Fibroblast of gingiva (primary cell): Measurements from ENCODE around the gene ERH.
A peak's percentile ranks its signal among the peaks of the same experiment; 100 is the strongest.
"Not testable (repeated sequence)": the region's sequence is repeated elsewhere in the genome, so short reads cannot be mapped to it uniquely, and the experiment has no call there.

ENCODE experiments used
- DNase-seq: peaks from one replicate; pipeline ENCODE4 v3.0.0-alpha.2; 2011; ENCODE audit warnings: low read depth

The ERH gene

DNA sequence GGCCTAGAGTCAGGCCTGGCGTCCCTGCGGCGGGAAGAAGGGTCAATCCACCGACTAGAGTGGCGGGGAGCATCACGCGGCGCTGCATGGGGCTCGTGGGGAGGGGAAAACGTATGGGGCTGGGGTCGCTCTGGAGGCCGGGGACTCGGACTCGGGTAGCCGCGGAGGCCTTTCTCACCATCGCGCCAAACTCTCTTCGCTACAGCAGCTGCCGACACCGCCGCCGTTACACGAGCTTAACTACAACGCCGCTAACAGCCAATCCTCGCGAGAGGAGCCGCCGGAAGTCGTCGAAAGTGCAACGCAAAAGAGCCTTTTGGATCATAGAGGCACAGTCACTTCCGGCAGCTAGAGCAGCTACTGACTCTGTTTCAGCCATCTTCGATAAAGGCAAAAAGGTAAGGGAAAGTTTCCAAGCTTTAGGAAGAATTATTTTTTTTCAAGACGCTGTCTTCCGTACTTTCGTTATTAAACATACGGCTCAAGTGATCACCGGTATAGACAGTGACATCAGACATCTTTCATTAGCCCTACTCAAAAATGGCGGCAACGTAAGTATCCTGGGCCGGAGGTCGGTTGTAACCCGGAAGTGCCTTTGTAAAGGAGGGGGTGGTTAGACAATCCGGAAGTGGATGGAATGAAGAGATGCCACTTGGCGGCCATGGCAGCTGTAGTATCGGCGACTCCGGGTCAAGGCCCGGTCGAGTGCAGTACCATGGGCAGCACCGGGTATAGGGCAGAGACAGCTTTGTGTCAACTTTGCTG, at the start of gene ERH, which contains the start of gene SLC39A9:
Gene ERH (minus strand): TSS at position 247 of the 765 bp plus-strand sequence. CDS start 66 bp downstream, at position 181.
Gene SLC39A9 (plus strand): TSS at position 640 of the 765 bp plus-strand sequence. CDS start 678 bp downstream, outside the sequence.
- peak; percentile 97 for DNase-seq

DNA sequence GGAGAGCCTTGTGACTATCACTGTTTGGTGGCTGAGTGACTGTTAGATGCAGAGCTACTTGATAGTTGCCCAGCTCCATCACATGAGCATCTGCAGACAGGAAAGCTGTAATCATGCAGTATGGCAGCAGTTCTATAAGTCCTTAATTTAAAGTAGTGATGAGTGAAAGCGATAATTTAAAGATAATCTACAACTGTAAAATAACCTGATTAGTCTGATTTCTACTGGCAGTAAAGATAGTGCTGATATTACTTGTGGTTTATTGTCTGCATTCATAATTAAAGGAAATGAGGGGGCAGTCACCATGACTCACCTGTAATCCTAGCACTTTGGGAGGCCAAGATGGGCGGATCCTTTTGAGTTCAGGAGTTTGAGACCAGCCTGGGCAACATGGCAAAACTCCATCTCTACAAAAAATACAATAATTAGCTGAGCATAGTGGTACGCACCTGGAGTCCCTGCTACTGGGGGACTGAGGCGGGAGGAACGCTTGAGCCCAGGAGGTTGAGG, 45.3 kb upstream of the ERH start:
- DNase-seq, result no peak

DNA sequence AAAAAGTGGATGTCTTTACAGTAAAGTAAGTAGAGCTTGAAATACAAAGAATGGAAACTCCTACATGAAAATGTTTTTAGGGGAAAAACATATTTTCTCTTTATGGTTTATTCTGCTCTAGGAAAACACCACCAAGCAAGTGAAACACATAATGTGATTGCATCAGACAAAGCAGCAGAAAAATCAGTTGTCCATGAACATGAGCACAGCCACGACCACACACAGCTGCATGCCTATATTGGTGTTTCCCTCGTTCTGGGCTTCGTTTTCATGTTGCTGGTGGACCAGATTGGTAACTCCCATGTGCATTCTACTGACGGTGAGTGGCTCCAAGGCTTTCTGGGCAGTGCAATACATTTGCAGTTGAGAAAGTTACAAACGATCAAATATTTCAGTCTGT, 43.8 kb upstream of the ERH start:
- DNase-seq, result no peak

DNA sequence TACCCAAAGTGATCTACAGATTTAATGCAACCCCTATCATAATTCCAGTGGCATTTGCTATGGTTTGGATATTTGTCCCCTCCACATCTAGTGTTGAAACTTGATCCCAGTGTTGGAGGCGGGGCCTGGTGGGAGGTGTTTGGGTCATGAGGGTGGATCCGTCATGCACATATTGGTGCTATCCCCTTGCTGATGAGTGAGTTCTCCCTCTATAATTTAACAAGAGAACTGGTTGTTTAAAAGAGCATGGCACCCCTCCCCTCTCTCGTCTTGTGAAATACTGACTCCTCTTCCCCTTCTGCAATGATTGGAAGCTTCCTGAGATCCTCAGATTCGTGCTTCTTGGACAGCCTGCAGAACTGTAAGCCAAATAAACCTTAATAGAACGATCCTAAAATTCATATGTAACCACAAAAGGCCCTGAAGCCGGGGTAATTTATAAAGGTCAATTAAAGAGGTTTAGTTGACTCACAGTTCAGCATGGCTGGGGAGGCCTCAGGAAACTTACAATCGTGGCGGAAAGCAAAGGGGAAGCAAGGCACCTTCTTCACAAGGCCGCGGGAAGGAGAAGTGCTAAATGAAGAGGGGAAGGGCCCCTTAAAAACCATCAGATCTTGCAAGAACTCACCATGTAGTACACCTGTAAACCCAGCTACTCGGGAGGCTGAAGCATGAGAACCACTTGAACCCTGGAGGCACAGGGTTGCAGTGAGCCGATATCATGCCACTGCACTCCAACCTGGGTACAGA, 41.6 kb upstream of the ERH start:
- no peak for DNase-seq

DNA sequence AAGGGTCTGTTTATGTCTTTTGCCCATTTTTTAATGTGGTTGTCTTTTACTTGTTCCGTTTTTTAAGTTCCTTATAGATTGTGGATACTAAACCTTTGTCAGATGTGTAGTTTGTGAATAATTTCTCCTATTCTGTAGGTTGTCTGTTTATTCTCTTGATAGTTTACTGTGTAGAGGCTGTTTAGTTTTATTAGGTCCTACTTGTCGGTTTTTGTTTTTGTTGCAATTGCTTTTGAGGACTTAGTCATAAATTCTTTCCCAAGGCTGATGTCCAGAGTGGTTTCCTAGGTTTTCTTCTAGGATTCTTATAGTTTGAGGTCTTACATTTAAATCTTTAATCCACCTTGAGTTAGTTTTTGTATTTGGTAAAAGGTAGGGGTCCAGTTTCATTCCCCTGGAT, 34.3 kb upstream of the ERH start:
- DNase-seq, result no peak

DNA sequence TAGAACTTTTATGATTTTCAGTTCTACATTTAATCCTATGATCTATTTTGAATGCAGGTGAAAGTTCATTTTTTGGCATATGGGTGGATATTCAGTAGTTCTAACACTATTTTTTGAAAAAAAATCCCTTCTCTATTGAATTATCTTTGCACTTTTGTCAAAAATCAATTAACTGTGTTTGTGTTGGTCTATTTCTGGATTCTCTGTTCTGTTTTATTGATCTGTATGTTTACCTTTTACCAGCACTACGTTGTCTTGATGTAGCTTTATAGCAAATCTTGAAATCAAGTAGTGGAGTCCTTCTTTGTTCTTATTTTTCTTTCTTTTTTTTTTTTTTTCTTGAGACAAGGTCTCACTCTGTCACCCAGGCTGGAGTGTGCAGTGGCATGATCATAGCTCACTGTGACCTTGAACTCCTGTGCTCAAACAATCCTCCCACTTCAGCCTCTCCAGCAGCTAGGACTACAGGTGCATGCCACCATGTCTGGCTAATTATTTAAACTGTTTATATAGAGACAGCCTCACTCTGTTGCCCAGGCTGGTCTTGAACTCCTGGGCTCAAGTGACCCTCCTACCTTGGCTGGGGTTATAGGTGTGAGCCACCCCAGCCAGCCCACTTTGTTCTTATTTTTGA, 32.3 kb upstream of the ERH start:
- no peak for DNase-seq

DNA sequence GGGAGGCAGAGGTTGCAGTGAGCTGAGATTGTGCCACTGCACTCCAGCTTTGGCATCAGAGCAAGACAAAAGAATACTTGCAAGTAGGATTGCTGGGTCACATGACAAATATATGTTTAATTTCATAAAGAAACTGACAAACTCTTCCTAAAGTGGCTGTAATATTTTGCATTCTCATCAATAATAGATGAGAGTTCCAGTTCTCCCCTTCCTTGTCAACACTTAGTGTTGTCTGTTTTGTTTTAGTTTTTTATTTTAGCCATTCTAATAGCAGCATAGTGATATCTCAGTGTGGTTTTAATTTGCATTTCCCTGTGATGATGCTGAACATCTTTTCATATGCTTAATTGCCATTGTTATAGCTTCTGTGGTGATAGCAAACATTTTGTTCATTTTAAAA, 31.5 kb upstream of the ERH start:
- no peak for DNase-seq

DNA sequence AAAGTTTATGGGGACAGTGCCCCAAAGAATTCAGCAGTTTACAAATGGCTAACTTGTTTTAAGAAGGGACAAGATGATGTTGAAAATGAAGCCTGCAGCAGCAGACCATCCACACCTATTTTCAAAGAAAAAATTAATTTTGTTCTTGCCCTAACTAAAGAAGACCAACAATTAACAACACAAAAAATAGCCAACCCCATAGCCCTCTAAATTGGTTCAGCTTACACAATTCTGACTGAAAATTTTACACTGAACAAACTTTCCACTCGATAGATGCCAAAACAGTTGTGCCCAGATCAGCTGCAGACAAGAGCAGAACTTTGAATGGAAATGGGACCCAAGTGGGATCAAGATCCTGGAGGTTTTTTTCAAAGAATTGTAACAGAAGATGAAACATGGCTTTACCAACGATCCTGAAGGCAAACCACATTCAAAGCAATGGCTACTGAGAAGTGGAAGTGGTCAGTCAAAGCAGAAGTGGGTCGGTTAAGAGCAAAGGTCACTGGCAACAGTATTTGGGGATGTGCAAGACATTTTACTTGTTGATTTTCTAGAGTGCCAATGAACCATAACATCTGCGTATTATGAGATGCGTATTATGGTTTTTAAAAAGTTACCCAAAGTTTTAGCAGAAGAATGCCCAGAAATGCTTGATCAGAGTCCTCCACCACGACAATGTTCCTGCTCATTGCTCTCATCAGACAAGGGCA, 30.3 kb upstream of the ERH start:
- DNase-seq, result no peak

DNA sequence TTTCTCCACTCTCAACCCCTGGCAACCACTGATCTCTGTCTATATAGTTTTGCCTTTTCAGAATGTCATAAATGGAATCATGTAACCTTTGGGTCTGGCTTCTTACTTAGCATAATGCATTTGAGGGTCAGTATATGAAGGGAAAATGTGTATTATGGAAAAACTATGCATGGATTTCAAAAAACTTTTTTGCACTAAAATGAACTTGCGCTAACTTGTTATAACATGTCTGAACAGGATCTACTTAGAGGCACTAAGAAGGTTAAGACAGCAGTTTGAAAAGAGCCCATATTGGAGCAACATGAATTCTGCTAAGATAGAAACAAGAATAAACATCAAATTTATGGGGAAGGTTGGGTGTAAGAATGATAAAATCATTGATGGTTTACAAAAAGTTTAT, 29.5 kb upstream of the ERH start:
- no peak for DNase-seq

DNA sequence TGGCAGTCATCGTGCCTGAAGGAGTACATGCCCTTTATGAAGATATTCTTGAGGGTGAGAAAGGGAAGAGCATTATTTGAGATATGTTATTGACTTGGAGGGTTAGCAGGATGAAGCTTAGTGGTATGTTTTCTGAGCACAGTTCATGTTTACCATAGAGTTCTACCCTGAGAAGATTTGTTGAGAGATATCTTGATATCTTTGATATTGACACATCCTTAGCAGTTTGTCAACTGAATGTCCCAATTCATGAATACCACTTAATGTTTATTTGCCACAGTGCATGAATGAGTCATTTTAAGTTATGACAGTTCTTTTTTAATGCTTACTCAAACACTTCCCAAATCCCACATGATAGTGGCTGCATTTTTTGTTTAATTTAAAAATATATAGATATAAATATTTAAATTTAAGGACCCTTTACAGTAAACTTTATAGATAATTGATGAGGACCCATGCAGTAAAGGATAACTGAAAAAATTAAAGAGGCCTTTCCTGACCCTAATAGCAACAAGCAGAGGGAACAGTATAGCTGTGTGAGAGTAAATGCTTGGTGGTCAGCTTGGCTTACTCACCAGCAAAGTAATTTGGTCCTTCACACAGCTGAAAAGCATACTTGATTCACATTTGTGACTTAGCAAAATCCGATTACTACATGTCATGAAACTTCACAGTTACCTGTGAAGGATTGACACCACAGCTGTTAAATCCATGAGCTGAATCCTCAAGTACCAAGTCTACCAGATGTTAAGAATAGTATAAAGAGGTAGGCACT, 26.2 kb upstream of the ERH start:
- DNase-seq, result peak; percentile 7

DNA sequence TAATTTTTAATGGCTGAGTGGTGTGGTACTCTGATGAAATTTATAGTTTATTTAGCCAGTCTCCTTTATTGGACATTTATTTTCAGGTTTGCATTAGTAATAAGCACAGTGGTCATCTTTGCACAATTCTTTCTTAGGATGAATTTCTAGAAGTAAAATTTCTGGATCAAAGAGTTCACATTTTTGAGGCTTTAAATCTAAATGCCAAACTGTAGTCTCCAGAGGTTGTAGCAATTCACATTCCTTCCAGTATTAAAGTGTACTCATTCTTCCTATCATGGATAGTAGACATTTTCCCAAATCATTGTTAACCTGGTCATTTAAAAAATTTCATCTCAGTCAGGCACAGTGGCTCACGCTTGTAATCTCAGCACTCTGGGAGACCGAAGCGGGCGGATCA, 25.2 kb upstream of the ERH start:
- DNase-seq, result peak; percentile 48

DNA sequence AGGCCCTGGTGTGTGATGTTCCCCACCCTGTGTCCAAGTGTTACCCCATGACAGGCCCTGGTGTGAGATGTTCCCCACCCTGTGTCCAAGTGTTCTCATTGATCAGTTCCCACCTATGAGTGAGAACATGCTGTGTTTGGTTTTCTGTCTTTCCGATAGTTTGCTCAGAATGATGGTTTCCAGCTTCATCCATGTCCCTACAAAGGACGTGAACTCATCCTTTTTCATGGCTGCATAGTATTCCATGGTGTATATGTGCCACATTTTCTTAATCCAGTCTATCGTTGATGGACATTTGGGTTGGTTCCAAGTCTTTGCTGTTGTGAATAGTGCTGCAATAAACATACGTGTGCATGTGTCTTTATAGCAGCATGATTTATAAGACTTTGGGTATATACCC, 18.0 kb upstream of the ERH start:
- DNase-seq, result not testable (repeated sequence)

DNA sequence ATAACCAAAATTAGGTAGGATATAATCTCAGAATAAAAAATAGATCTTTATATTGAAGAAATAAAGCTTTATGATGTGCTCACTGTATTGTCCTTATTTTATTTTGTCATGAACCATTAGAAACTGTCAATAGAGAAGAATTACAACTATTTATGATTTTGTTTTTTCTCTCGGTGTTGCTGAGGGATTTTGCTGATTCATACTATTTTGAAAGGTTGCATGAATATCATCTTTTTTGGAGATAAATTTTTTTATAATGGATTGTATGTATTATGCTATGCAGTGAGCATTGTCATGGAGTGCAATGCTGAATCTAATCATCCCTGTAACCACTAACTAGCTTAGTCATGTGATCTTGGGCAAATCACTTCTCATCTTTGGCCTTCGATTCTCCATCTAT, 15.4 kb upstream of the ERH start:
- DNase-seq, result no peak

DNA sequence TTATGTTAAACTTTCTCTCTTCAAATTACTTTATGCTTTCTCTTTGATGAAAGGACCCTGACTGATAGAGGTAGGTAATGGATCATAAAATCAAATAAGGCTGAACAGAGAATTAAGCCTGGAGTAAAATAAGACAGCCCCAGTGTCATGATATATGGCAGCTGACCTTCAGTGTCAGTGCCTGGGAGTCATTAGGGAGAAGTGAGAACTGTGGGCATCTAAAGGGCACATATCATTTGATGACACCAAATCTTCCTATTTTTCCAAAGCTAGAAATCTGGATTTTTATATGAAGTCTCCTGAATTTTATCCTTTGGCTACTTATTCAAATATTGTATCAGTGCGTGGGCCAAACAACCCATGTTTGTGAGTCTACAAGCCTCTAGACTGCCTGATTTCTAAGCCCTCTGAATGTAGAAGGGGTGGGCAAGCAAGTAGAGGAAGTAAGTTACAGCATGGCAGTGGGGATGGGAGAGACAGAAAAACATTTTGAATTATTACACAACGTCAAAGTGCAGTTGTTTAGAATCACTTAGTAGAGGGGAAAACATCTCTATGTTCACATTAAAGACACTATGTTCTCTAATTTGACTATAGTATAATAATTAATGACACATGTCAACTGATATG, 10.3 kb upstream of the ERH start:
- DNase-seq, result no peak

DNA sequence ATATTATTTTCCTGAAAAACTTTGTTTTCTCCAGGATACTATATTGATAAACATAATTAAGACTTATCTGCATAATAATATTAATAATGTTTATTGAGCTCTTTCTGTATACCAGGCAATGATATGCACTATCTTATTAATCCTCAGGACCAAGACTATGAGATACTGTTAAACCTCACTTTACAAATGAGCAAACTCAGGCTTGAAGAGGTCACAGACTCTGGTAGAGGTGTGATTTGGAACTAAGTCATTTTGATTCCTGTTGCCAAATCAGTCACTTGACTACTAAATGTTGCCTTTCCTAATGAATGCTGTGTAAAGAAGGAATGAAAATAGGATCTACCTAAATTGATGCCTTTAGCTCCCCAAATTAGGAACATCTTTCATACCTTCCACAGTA, 7.7 kb upstream of the ERH start:
- no peak for DNase-seq

DNA sequence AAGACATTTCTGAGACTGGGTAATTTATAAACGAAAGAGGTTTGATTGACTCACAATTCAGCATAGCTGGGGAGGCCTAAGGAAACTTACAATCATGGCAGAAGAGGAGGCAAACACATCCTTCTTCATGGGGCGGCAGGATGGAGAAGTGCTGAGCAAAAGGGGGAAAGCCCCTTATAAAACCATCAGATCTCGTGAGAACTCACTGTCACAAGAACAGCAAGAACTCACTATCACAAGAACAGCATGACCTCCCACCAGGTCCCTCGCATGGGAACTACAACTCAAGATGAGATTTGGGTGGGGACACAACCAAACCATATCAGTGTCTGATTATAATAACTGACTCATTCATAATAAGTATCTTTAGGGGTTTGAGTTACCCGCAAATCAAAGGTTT, 6.8 kb upstream of the ERH start:
- no peak for DNase-seq

DNA sequence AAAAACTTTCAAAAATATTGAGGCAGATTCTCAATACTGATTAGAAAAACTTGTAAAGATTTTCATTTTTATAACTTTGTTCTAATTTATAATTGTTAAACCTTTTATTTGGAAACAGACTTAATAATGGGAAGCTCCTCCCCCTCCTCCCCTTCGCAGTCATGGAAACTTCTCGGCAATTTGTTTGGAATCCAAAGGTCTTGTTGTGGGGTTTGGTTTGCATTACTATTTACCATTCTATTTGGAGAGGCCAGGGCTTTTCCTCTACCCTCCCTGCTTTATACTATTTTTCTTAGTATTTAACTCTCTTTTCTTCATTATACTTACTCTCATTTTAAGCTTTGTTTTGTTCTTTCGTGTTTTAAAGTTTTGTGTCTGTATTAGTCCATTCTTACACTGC, 6.4 kb upstream of the ERH start:
- no peak for DNase-seq

DNA sequence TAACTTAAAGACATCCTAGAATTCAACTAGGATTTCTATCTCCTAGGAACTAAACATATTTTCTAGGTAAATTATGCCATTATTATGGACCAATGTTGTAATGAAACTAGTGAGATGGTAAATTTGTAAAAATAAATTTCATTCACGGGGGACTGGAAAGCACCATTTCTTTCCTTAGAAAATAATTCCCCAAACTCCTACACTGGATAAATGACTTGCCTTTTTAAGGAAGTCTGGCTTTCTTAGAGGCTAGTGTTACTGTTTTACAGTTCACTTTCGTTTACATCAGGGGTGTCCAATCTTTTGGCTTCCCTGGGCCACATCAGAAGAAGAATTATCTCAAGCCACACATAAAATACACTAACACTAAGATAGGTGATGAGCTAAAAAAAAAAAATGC, 3.7 kb upstream of the ERH start:
- DNase-seq, result no peak

DNA sequence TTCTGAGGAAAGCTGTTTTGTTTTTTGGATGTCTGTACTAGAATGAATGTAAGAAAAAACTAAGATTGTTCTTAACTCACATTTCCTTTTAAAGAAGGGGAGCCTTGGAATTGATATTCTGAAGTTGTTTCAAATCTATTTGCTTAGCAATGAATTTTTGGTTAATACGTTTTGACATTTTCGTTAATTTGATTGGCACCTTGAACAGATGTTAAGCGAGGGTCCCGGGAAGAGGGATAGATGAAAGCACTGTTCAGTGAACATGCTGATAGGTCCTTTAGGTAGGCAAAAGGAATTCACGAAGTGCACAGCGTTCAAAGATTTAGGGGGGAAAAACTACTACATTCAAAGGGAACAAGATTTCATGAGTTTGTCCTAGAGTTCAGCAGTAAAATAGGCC, 2.1 kb upstream of the ERH start:
- no peak for DNase-seq

DNA sequence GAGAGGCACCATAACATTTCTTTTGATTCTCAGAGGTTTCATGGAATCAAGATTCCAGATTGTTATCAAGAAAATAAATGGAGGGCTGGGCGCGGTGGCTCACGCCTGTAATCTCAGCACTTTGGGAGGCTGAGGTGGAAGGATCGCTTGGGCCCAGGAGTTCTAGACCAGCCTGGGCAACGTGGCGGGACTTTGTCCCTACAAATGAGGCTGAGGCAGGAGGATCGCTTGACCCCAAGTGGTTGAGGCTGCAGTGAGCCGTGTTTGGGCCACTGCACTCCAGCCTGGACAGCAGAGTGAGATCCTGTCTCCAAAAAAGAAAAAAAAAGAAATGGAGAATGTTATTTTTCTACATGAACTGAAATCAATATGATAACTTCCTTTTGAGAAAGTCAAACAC, 1.7 kb upstream of the ERH start:
- no peak for DNase-seq

DNA sequence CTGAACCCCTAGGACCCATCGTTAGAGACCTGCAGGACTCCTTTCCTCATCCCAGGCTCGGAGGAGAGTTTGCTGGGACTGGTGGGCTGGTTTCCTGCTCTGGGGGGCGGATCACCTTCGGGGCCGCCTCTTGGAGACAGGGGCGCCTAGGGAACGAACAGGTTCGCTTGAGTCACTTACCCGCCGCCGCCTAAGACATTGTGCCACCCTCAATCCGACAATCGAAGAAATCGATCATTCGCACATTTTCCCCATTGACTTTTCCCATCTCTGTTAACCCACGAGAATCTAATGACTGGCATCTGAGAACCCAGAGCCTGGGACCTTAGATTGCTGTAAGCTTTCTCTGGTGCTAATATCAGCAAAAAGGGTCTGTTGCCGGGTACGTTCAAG, 715 bp upstream of the ERH start:
- DNase-seq, result no peak
